ENCODE data around the gene ECHDC1. TPM values are rescaled to one million over a fixed set of nuclear protein-coding genes. Genes with fewer than 3 reads are reported as not detected.

The ECHDC1 gene
- total and polyA plus RNA-seq, 2 of the 8 experiments (the other 6 are each of a cell fraction or from before 2014, with no cell fraction given), result 11.3 to 60.5 TPM

GRCh38 chr6:127303917-127304316 is 39.5 kb downstream of the ECHDC1 start:
- POLR2A ChIA-PET (ENCODE audit: partially characterized antibody), result interaction anchor here (1.2 kb wide), 2 partner anchors 13 to 37 kb away, joined by 3 read pairs; partner anchors contain the start of gene RNF146
- Histone ChIP-seq H2BK5ac (ENCODE audit: low read depth, low read length) (no peak overlapping the region), H3K4me2 (ENCODE audit: insufficient read depth in 1 of 2, low read depth in 2 of 2, low read length in 2 of 2) (no peak overlapping the region), H2BK20ac (ENCODE audit: low read length) (no peak overlapping the region), H3K4me1 (replicated peaks in 1 of 4; ENCODE audit: control insufficient read depth in 3 of 4, insufficient read depth in 4 of 4, low read length in 3 of 4) (peaks cover 0 to 4% (median 1%) of the 10 kb centered on the region in 4 experiments; a peak in 3 of 7 replicates), H3K27ac (ENCODE audit: low read depth, low read length) (no peak overlapping the region), H3K14ac (ENCODE audit: insufficient read length) (no peak overlapping the region), H3K9me3 (ENCODE audit: insufficient read depth in 2 of 2, low read depth in 1 of 2, low read length in 1 of 2) (no peaks in the 10 kb centered on the region), H3K23me2 (ENCODE audit: low read depth, low read length) (no peaks in the 10 kb centered on the region), H4K8ac (ENCODE audit: extremely low read depth, insufficient read depth, low read length) (no peak overlapping the region), H4K91ac (replicated peaks; ENCODE audit: insufficient read length, low read length) (no peak overlapping the region), H2BK120ac (replicated peaks; ENCODE audit: low read depth, low read length) (no peak overlapping the region), H2BK12ac (ENCODE audit: low read depth, low read length) (no peak overlapping the region), H3K23ac (ENCODE audit: insufficient read length) (no peak overlapping the region), H3K79me1 (ENCODE audit: low read depth, low read length) (no peaks in the 10 kb centered on the region), H3K56ac (replicated peaks; ENCODE audit: insufficient read length, low read depth, low read length) (no peak overlapping the region), H4K5ac (ENCODE audit: insufficient read length, low read depth, low read length) (no peak overlapping the region), H2AFZ (ENCODE audit: low read length) (no peak overlapping the region), H3K4ac (replicated peaks; ENCODE audit: insufficient read length, low read depth, low read length) (no peak overlapping the region), H4K20me1 (replicated peaks in 1 of 2; ENCODE audit: control insufficient read depth in 1 of 2, insufficient read depth in 2 of 2, low read length in 2 of 2) (peaks cover 0 to 3% of the 10 kb centered on the region in 2 experiments), H3K9ac (replicated peaks in 1 of 4; ENCODE audit: extremely low read depth in 1 of 4, low read depth in 3 of 4, low read length in 3 of 4) (no peak overlapping the region), H3K4me3 (ENCODE audit: extremely low read depth in 1 of 4, insufficient read depth in 2 of 4, low read depth in 3 of 4, low read length in 4 of 4) (no peak overlapping the region), H3K36me3 (ENCODE audit: control insufficient read depth in 2 of 4, insufficient read depth in 4 of 4, low read length in 3 of 4) (no peaks in the 10 kb centered on the region; a peak in 1 of 8 replicates), H3K18ac (ENCODE audit: extremely low read depth, low read length) (no peak overlapping the region), H3K79me2 (ENCODE audit: control insufficient read depth in 1 of 2, insufficient read depth in 2 of 2, low read length in 2 of 2) (peaks cover 0 to 14% of the 10 kb centered on the region in 2 experiments; a peak in 2 of 4 replicates), H3K27me3 (replicated peaks in 1 of 4; ENCODE audit: control insufficient read depth in 3 of 4, extremely low read depth in 1 of 4, insufficient read depth in 3 of 4, low read length in 3 of 4) (no peaks in the 10 kb centered on the region), H2BK15ac (ENCODE audit: low read length) (no peak overlapping the region), H2AK5ac (ENCODE audit: low read depth, low read length) (no peak overlapping the region)
- FAIRE-seq (no peak), DNase-seq (ENCODE audit: low read depth in 1 of 2, low spot score in 2 of 2) (no peak)
- CTCF ChIA-PET (ENCODE audit: partially characterized antibody), result interaction anchor here (0.6 to 3.5 kb wide), 35 partner anchors 9 to 261 kb away, joined by 3 to 25 read pairs (median 4); partner anchors contain the start of gene KIAA0408
- WGBS, 2 experiments (ENCODE audit: extremely low coverage in 1 of 2, insufficient coverage in 1 of 2, insufficient read length in 1 of 2, insufficient replicate concordance in 2 of 2, low coverage in 1 of 2, low lambda C conversion rate in 2 of 2, missing lambda C conversion rate in 1 of 2), result 89% methylated on average over 3 of the region's 3 CpGs; no CpG with 5 or more reads in 1 of the 2 experiments
- TF ChIP-seq SAP30 (IDR thresholded peaks at IDR 0.05; ENCODE audit: insufficient read depth, insufficient replicate concordance, low read length) (no peak), CREB1 (IDR thresholded peaks at IDR 0.05) (no peak), RAD21 (IDR thresholded peaks at IDR 0.05 in 1 of 2, conservative IDR thresholded peaks at IDR 0.05 in 1 of 2; ENCODE audit: low read depth in 2 of 2, low read length in 2 of 2) (no peak), ATF2 (IDR thresholded peaks at IDR 0.05; ENCODE audit: low read length) (no peak), EZH2 (IDR thresholded peaks at IDR 0.05; ENCODE audit: low read depth, low read length, severe bottlenecking) (no peak), FOSL1 (IDR thresholded peaks at IDR 0.05; ENCODE audit: insufficient read depth, low read depth, low read length) (no peak), KDM4A (IDR thresholded peaks at IDR 0.05; ENCODE audit: low read depth, low read length, severe bottlenecking) (no peak), POU5F1 (IDR thresholded peaks at IDR 0.05; ENCODE audit: low read depth, low read length) (no peak)
